NCI-H128 (cell line): ENCODE measurements around the gene COQ4.
"Not testable (repeated sequence)": the region's sequence is repeated elsewhere in the genome, so short reads cannot be mapped to it uniquely, and the experiment has no call there.

ENCODE experiments used
- DNase-seq: peaks from one replicate; lab custom pipeline; 2025; ENCODE audit not compliant: unreplicated experiment; lab: John Stamatoyannopoulos, UW

The COQ4 gene

DNA sequence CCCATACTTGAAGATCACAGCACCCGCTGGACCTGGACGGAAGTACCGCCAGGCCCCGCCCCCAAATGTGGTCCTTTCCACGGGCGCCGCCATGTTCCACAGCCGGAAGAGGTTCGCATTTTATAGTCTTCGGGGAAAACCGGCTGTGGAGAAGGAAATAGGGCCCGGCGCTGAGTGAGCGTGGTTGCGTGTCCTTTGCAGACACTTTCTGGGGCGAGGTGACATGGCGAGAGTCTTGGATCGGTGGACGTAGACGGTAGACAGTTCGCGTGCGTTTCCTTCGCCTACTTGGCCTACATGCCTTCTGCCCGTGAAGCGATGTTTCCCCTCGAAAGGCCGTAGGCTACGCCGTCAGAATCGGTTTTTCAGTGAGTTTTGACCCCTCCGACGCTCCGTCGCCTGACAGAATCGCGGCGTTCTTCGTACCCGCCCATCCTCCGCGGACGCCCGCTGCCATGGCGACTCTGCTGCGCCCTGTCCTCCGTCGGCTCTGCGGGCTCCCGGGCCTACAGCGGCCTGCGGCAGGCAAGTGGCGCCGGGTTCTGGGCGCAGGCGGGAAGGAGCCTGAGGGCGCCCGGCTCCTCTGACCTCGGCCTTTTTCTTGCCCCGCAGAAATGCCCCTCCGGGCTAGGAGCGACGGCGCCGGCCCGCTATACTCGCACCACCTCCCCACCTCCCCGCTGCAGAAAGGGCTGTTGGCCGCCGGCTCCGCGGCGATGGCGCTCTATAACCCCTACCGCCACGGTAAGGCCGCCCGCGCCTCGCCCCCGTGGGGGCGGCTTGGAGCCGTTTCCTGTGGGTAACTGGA lies at the start of gene COQ4, which contains the start of gene TRUB2:
Gene COQ4 (plus strand): TSS at position 436 of the 808 bp plus-strand sequence. CDS start 20 bp downstream, at position 456.
Gene TRUB2 (minus strand): TSS at position 44 of the 808 bp plus-strand sequence. CDS start 39 bp downstream, at position 5.
- peak; percentile 87 for DNase-seq

GRCh38 chr9:128274245-128274644 lies 48.4 kb upstream of the COQ4 start:
- no peak for DNase-seq

DNA sequence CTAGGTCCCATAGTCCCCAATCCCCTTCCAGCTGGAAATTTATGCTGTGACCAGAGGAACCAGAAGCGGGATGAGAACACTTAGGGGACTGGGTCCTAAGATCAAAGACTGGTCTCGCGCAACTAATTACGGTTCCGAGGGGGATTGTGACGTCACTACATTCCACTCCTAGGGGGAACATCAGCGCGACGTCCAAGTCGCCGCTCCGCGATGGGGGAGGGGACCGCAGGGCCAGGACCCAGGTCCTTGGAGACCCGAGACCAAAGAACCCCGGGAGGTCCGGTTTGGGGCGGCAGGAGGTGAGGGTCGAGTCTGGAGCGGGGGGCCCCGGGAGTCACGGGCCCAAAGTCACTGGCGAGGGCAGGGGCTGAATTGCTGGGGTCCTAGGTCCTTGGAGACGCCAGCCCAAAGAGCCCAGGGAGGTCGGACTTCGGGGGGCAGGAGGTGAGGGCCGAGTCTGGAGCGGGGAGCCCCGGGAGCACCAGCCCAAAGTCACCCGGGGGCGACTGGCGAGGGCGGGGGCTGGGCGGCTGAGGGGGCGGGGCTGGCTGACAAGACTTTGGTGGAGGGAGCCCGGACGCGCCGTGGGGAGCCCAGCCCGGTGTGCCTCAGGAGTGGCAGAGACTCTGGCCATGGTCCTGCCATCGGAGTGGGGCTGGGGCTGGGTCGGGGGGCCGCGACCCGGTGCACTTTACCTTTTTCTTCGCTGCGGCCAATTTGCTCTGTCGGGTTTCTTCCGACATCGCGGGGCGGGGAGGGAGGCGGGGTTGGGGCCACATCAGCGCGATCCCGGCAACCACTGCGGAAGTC lies 47.2 kb upstream of the COQ4 start, which contains the start of gene GOLGA2:
Gene GOLGA2 (minus strand): TSS at position 810 of the 810 bp plus-strand sequence. CDS start 31 bp downstream, at position 779.
- no peak for DNase-seq

GRCh38 chr9:128276008-128276573 lies 46.5 kb upstream of the COQ4 start, which contains the start of gene SWI5:
Gene SWI5 (plus strand): TSS chr9:128276276.
- DNase-seq: peak; percentile 99

GRCh38 chr9:128276574-128277270 lies 45.9 kb upstream of the COQ4 start:
- no peak for DNase-seq

- DNase-seq: not testable (repeated sequence)
Measured at GRCh38 chr9:128279088-128280073, 43.3 kb upstream of the COQ4 start.

- no peak for DNase-seq
Measured at GRCh38 chr9:128280084-128280622, 42.5 kb upstream of the COQ4 start.

- no peak for DNase-seq
Measured at GRCh38 chr9:128282500-128282899, 40.1 kb upstream of the COQ4 start.

- no peak for DNase-seq
Measured at GRCh38 chr9:128285033-128285784, 37.4 kb upstream of the COQ4 start.

DNA sequence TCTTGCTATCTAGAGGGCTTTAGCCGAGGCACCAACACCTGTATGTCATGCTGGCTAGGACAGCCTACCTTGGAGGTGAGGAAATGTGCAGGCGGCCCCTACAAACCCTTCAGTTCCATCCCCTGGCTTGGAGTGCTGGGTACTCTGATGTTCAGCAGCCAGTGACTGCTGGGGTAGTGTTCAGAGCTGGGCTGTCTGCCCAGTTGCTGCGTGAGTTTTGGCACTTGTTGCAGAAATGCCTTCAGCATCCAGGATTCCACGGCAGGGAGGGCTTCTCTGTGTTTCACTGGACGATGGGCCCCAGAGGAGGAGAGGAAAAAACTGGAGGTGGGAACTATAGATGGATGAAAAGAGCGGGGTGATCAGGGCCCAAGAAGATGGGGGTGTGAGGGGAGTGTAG lies 36.2 kb upstream of the COQ4 start:
- no peak for DNase-seq

- DNase-seq: no peak
Measured at GRCh38 chr9:128288273-128289004, 34.2 kb upstream of the COQ4 start.

GRCh38 chr9:128292009-128292408 lies 30.6 kb upstream of the COQ4 start:
- no peak for DNase-seq

- DNase-seq: no peak
Measured at GRCh38 chr9:128293091-128293490, 29.5 kb upstream of the COQ4 start.

GRCh38 chr9:128294142-128294541 lies 28.5 kb upstream of the COQ4 start:
- no peak for DNase-seq

DNA sequence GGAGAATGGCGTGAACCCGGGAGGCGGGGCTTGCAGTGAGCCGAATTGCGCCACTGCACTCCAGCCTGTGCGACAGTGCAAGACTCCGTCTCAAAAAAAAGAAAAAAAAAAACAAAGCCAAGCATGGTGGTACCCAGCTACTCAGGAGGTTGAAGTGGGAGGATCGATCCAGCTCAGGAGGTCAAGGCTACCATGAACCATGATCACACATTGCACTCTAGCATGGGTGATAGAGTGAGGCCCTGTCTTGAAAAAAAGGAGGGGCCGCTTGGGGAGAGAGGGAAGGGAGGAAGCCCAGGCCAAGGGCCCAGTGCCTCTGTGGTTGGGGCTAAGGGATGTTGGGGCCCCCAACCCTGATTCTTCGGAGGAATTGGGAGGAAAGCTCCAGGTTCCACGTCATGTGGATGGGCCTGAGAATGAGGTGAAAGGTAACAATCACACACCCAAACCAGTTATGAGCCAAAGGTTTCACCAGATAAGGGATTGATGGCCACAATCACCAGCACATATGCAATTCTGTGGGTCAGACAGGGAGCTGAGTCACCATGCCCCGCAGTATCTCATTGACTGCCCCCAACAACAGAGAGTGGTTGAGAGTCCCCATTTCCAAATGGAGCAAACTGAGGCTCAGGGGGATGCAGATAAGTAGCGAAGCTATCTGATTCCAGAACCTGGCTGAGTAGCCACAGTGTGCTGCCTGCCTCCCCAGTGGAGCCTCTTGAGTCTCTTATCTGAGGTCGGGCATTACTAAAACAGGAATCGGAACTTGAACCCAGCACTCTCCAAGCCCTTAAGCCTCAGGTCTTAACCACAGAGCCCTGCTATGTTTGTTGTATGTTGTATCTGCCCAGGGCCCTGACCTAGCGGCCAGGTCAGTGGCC lies 26.1 kb upstream of the COQ4 start:
- no peak for DNase-seq

GRCh38 chr9:128297221-128297773 lies 25.3 kb upstream of the COQ4 start:
- DNase-seq: no peak
